ENCODE measurements around the gene DOK6.

Gene DOK6

GRCh38 chr18:69432847-69433246 is 32.2 kb downstream of the DOK6 start:
- no peak for DNase-seq (ENCODE audit: low read depth in 2 of 3, low spot score in 2 of 3)

GRCh38 chr18:69435000-69435399 is 34.3 kb downstream of the DOK6 start:
- no peak for DNase-seq (ENCODE audit: low read depth in 2 of 3, low spot score in 2 of 3)

GRCh38 chr18:69444221-69444620 is 43.5 kb downstream of the DOK6 start:
- DNase-seq (ENCODE audit: low read depth in 2 of 3, low spot score in 2 of 3) = no peak

- no peak for DNase-seq (ENCODE audit: low read depth in 2 of 3, low spot score in 2 of 3)
Measured at GRCh38 chr18:69447886-69448285, 47.2 kb downstream of the DOK6 start.

- no peak for DNase-seq (ENCODE audit: low read depth in 2 of 3, low spot score in 2 of 3)
Measured at GRCh38 chr18:69455125-69455524, 54.4 kb downstream of the DOK6 start.

- DNase-seq (ENCODE audit: low read depth in 2 of 3, low spot score in 2 of 3) = peak in 2 of 3 experiments; percentile 1 to 10
Measured at GRCh38 chr18:69469444-69469919, 68.8 kb downstream of the DOK6 start.

GRCh38 chr18:69480460-69480859 is 79.8 kb downstream of the DOK6 start:
- DNase-seq (ENCODE audit: low read depth in 2 of 3, low spot score in 2 of 3) = no peak

- no peak for DNase-seq (ENCODE audit: low read depth in 2 of 3, low spot score in 2 of 3)
Measured at GRCh38 chr18:69483574-69483973, 82.9 kb downstream of the DOK6 start.

- no peak for DNase-seq (ENCODE audit: low read depth in 2 of 3, low spot score in 2 of 3)
Measured at GRCh38 chr18:69484699-69485396, 84.2 kb downstream of the DOK6 start.

GRCh38 chr18:69487488-69488394 is 87.1 kb downstream of the DOK6 start:
- DNase-seq (ENCODE audit: low read depth in 2 of 3, low spot score in 2 of 3) = no peak

GRCh38 chr18:69490072-69490471 is 89.4 kb downstream of the DOK6 start:
- no peak for DNase-seq (ENCODE audit: low read depth in 2 of 3, low spot score in 2 of 3)

GRCh38 chr18:69490813-69491212 is 90.1 kb downstream of the DOK6 start:
- DNase-seq (ENCODE audit: low read depth in 2 of 3, low spot score in 2 of 3) = no peak

- DNase-seq (ENCODE audit: low read depth in 2 of 3, low spot score in 2 of 3) = no peak
Measured at GRCh38 chr18:69491576-69491975, 90.9 kb downstream of the DOK6 start.

- DNase-seq (ENCODE audit: low read depth in 2 of 3, low spot score in 2 of 3) = no peak
Measured at GRCh38 chr18:69492861-69493260, 92.2 kb downstream of the DOK6 start.

GRCh38 chr18:69494841-69495240 is 94.2 kb downstream of the DOK6 start:
- no peak for DNase-seq (ENCODE audit: low read depth in 2 of 3, low spot score in 2 of 3)

- no peak for DNase-seq (ENCODE audit: low read depth in 2 of 3, low spot score in 2 of 3)
Measured at GRCh38 chr18:69495338-69495737, 94.7 kb downstream of the DOK6 start.

- DNase-seq (ENCODE audit: low read depth in 2 of 3, low spot score in 2 of 3) = no peak
Measured at GRCh38 chr18:69495841-69496533, 95.3 kb downstream of the DOK6 start.

GRCh38 chr18:69518989-69519388 is 118.3 kb downstream of the DOK6 start:
- no peak for DNase-seq (ENCODE audit: low read depth in 2 of 3, low spot score in 2 of 3)

GRCh38 chr18:69523582-69523981 is 122.9 kb downstream of the DOK6 start:
- no peak for DNase-seq (ENCODE audit: low read depth in 2 of 3, low spot score in 2 of 3)

- DNase-seq (ENCODE audit: low read depth in 2 of 3, low spot score in 2 of 3) = no peak
Measured at GRCh38 chr18:69528435-69528834, 127.7 kb downstream of the DOK6 start.

GRCh38 chr18:69529151-69529550 is 128.5 kb downstream of the DOK6 start:
- DNase-seq (ENCODE audit: low read depth in 2 of 3, low spot score in 2 of 3) = no peak

- no peak for DNase-seq (ENCODE audit: low read depth in 2 of 3, low spot score in 2 of 3)
Measured at GRCh38 chr18:69531973-69532372, 131.3 kb downstream of the DOK6 start.

All from activated CD8-positive, alpha-beta memory T cell treated with anti-CD3 and anti-CD28 coated beads for 48 hours (primary cell).